OCI-LY1 (cell line): ENCODE data around the gene GRK1.

Experiments
- H2AFZ ChIP-seq: fragments of 200-600 bp; sonication (generic), shearing (Covaris generic); 2 replicates; pipeline ENCODE4 v1.6.0; 2014; ENCODE audit warnings: antibody characterized with exemption, mild to moderate bottlenecking, low read length
- H3F3A ChIP-seq: fragments of 200-600 bp; sonication (generic), shearing (Covaris generic); 2 replicates; pipeline ENCODE4 v1.6.0; 2014; ENCODE audit warnings: mild to moderate bottlenecking, antibody characterized with exemption, low read length, moderate library complexity; ENCODE audit not compliant: insufficient read depth
- H3K27ac ChIP-seq: fragments of 200-600 bp; sonication (generic); 2 replicates; pipeline ENCODE4 v1.5.1; 2014; ENCODE audit warnings: low read length, mixed run types, mild to moderate bottlenecking, low read depth; ENCODE audit not compliant: poor library complexity, severe bottlenecking
- H3K27me3 ChIP-seq: fragments of 200-600 bp; sonication (generic); 2 replicates; pipeline ENCODE4 v1.6.0; 2014; ENCODE audit warnings: antibody characterized with exemption, mild to moderate bottlenecking, low read length, moderate library complexity; ENCODE audit not compliant: insufficient read depth
- H3K36me3 ChIP-seq: fragments of 200-600 bp; sonication (generic); 2 replicates; pipeline ENCODE4 v1.6.1; 2014; ENCODE audit warnings: mild to moderate bottlenecking, antibody characterized with exemption, low read length, moderate library complexity, mixed read lengths; ENCODE audit not compliant: insufficient read depth
- H3K4me1 ChIP-seq: fragments of 200-600 bp; sonication (generic); 2 replicates; pipeline ENCODE4 v1.5.1; 2014; ENCODE audit warnings: mild to moderate bottlenecking, low read length, moderate library complexity; ENCODE audit not compliant: insufficient read depth, severe bottlenecking
- H3K4me2 ChIP-seq: fragments of 200-600 bp; sonication (generic), shearing (Covaris generic); 2 replicates; pipeline ENCODE4 v1.6.1; 2014; ENCODE audit warnings: low read length
- H3K4me3 ChIP-seq: fragments of 200-600 bp; sonication (generic); 2 replicates; pipeline ENCODE4 v1.5.1; 2014; ENCODE audit warnings: low read length, low read depth, mild to moderate bottlenecking, mixed read lengths; ENCODE audit not compliant: poor library complexity, severe bottlenecking
- H3K79me2 ChIP-seq: fragments of 200-600 bp; shearing (Covaris generic); 2 replicates; pipeline ENCODE4 v1.6.1; 2016; ENCODE audit warnings: mixed run types, low read length, mixed read lengths; ENCODE audit not compliant: insufficient read depth
- H3K9ac ChIP-seq: fragments of 200-600 bp; sonication (generic), shearing (Covaris generic); 2 replicates; pipeline ENCODE4 v1.6.1; 2014; ENCODE audit warnings: mild to moderate bottlenecking, low read length, mixed read lengths
- H3K9me2 ChIP-seq: fragments of 200-600 bp; sonication (generic), shearing (Covaris generic); 2 replicates; pipeline ENCODE4 v1.6.1; 2014; ENCODE audit warnings: low read depth, mild to moderate bottlenecking, low read length, mixed read lengths
- H3K9me3 ChIP-seq: fragments of 200-600 bp; shearing (Covaris generic); 2 replicates; pipeline ENCODE4 v1.6.1; 2014; ENCODE audit warnings: low read length, mixed read lengths
- H4K20me1 ChIP-seq: fragments of 200-600 bp; sonication (generic), shearing (Covaris generic); 2 replicates; pipeline ENCODE4 v1.6.0; 2016; ENCODE audit warnings: mild to moderate bottlenecking, low read length; ENCODE audit not compliant: insufficient read depth
- EZH2 ChIP-seq: fragments of 200-600 bp; sonication (generic), shearing (Covaris generic); IDR thresholded peaks from 2 replicates; pipeline ENCODE4 v1.8.0; 2017; ENCODE audit warnings: borderline replicate concordance, mixed run types, mild to moderate bottlenecking, antibody characterized with exemption, low read length, moderate library complexity, mixed read lengths
- TF ChIP-seq, protein P1 (sequence below): fragments of 200-600 bp; sonication (generic), shearing (Covaris generic); IDR thresholded peaks from 2 replicates; pipeline ENCODE4 v1.5.1; 2017; ENCODE audit warnings: mild to moderate bottlenecking, antibody characterized with exemption, low read length, moderate library complexity, mixed read lengths

Gene GRK1

DNA sequence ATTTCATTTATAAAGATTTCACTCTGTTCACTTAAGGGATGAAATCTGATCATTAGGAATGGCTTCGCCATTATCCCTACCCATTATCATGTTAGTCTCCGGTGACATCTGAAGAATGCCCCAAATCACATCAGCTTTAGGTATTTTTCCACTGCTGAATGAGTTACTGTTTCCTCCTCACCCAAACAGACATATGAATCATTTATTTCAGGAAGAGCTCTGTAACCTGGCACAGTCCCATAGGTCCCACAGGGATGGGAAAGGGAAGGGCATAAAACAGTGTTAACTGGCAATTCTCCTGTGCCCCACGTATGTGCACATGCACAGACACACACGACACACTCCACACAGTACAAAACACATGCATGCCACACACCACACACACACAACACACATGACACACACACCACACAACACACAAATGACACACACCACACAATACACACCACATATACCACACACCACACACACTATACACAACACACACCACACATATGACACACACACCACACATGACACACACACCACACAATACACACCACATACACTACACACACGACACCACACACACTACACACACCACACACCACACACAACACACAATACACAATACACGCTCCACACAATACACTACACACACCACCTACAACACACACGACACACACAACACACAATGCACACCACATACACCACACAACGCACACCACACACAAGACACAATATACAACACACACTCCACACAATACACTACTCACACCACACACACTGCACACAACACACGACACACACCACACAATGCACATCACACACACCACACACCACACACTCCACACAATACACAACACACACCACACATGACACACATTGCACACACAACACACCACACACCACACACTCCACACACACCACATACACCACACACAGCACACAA lies 107.4 kb downstream of the GRK1 start:
- Histone ChIP-seq H3F3A (no peaks in the 10 kb centered on the region), H3K4me1 (no peaks in the 10 kb centered on the region), H3K27me3 (peaks cover 8% of the 10 kb centered on the region; the same call in 1 of the 2 replicates), H3K4me2 (no peak overlapping the region), H3K36me3 (no peaks in the 10 kb centered on the region), H3K4me3 (no peak overlapping the region), H3K27ac (no peak overlapping the region), H4K20me1 (no peaks in the 10 kb centered on the region), H3K9me3 (no peaks in the 10 kb centered on the region), H2AFZ (no peak overlapping the region), H3K9ac (no peak overlapping the region), H3K79me2 (no peaks in the 10 kb centered on the region), H3K9me2 (no peaks in the 10 kb centered on the region)
- TF ChIP-seq, protein P1, sequence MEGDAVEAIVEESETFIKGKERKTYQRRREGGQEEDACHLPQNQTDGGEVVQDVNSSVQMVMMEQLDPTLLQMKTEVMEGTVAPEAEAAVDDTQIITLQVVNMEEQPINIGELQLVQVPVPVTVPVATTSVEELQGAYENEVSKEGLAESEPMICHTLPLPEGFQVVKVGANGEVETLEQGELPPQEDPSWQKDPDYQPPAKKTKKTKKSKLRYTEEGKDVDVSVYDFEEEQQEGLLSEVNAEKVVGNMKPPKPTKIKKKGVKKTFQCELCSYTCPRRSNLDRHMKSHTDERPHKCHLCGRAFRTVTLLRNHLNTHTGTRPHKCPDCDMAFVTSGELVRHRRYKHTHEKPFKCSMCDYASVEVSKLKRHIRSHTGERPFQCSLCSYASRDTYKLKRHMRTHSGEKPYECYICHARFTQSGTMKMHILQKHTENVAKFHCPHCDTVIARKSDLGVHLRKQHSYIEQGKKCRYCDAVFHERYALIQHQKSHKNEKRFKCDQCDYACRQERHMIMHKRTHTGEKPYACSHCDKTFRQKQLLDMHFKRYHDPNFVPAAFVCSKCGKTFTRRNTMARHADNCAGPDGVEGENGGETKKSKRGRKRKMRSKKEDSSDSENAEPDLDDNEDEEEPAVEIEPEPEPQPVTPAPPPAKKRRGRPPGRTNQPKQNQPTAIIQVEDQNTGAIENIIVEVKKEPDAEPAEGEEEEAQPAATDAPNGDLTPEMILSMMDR: no peak
- no peak for TF ChIP-seq EZH2

DNA sequence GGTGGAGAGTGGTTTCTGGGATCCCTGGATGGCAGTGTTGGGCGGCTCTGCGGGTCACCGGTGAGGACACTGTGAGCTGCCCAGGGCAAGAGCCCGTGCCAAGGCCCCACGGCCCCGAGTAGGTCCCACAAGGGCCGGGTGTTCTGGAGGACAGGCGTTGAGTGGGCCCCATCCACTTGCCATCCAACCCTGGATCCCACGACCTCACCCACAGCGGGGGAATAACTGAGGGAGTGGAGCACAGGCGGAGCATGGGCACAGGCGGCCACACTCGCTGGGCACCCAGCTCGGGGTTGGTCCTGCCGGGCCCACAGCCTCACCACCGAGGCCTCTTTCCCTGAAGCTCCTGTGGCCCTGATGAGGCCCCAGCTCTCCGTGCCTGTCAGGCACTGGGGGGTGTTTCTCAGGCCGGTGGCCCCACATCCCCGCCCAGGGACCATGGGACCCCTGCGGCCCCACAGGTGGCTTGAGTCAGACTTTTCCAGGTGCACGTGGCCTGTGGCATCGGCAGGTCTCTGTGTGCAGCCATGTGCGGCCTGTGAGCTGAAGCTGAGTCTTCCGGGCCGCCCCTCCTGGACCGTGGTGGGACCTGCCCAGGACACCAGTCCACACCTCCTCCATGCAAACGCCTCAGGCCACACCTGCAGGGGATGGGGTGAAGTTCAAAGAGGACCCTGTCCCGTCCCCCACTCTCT lies 108.6 kb downstream of the GRK1 start:
- Histone ChIP-seq H2AFZ (no peak overlapping the region), H3K4me1 (no peaks in the 10 kb centered on the region), H3K27ac (no peak overlapping the region), H3K4me2 (no peak overlapping the region), H4K20me1 (no peaks in the 10 kb centered on the region), H3K9ac (no peak overlapping the region), H3K9me3 (no peaks in the 10 kb centered on the region), H3K4me3 (no peak overlapping the region), H3K9me2 (no peaks in the 10 kb centered on the region), H3K79me2 (no peaks in the 10 kb centered on the region), H3F3A (no peaks in the 10 kb centered on the region), H3K36me3 (no peaks in the 10 kb centered on the region), H3K27me3 (peaks cover 4% of the 10 kb centered on the region; the same call in 1 of the 2 replicates)
- TF ChIP-seq EZH2: no peak
- TF ChIP-seq, protein P1: no peak

DNA sequence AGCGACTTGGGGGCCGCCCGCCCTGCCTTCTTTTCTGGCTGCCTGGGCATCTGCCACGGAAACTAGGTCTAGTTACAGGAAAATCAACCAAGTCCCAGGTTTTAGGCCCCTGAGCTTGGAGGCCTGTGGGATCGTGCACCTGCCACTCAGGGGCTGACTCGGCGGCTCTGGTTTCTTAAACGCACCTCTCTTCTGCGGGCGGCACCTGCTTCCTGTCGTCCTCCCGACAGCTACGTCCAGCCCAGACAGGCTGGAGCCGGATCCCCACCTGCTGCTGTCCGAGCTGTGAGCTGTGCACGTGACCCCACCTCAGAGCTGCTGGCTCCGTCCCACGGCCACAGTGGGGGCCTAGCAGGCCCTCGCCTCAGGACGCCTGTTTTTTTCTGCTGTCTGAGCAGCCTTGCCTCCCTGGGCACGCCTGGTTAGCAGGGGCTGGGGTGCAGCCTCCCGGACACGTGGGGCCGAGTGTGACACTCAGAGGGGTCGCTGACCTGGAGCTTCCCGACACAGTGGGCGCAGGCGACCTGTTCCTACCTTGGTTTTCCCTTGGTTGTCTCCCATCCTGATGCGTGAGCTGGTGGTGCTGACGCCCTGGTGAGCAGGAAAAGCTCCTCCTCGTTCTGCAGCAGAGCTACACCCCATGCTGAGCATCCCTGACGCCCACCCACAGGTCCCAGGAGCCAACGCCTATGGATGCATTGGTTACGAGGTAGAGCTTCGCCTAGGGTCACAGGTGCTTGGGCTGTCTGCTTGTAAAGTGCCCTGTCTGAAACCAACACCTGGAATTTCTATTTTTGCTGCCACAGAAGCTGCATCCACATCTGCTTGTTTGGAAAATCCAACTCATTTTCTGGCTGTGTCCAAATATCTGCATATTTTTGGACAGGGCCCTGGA lies 109.5 kb downstream of the GRK1 start:
- Histone ChIP-seq H3K9me2 (no peaks in the 10 kb centered on the region), H3K4me3 (no peak overlapping the region), H3K27ac (no peak overlapping the region), H3K36me3 (no peaks in the 10 kb centered on the region), H3F3A (no peaks in the 10 kb centered on the region), H3K9me3 (no peaks in the 10 kb centered on the region), H4K20me1 (no peaks in the 10 kb centered on the region), H3K4me2 (no peak overlapping the region), H3K9ac (no peak overlapping the region), H3K4me1 (no peaks in the 10 kb centered on the region), H3K27me3 (peaks cover 4% of the 10 kb centered on the region; the same call in 1 of the 2 replicates), H3K79me2 (no peaks in the 10 kb centered on the region), H2AFZ (no peak overlapping the region)
- TF ChIP-seq, protein P1: no peak
- TF ChIP-seq EZH2: no peak
